Measurements from ENCODE around the gene SSTR3.

SSTR3 gene

DNA sequence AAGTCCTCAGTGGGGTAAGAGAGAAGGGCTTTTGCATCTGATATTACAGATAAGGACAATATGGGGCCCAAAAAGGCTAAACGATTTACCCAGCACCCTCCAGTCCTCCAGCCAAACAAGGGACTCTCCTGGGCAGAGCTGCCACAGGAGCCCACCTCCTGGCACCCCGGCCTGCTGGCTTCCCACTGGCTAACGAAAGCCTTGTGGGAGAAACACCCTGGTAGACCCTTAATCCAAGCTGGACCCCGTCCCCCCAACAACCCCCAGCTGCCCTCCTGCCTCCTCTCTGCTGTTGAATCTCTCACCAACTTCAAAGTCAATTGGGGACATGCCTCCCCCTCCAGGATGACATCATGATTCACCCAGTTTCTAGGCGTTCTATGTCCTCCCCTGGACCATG, 35.1 kb downstream of the SSTR3 start:
- TF ChIP-seq, protein P1, sequence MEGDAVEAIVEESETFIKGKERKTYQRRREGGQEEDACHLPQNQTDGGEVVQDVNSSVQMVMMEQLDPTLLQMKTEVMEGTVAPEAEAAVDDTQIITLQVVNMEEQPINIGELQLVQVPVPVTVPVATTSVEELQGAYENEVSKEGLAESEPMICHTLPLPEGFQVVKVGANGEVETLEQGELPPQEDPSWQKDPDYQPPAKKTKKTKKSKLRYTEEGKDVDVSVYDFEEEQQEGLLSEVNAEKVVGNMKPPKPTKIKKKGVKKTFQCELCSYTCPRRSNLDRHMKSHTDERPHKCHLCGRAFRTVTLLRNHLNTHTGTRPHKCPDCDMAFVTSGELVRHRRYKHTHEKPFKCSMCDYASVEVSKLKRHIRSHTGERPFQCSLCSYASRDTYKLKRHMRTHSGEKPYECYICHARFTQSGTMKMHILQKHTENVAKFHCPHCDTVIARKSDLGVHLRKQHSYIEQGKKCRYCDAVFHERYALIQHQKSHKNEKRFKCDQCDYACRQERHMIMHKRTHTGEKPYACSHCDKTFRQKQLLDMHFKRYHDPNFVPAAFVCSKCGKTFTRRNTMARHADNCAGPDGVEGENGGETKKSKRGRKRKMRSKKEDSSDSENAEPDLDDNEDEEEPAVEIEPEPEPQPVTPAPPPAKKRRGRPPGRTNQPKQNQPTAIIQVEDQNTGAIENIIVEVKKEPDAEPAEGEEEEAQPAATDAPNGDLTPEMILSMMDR (IDR thresholded peaks at IDR 0.05; ENCODE audit: low read length, missing control alignments): no peak
- H3K4me3 ChIP-seq (replicated peaks; ENCODE audit: low read depth, low read length): no peak overlapping the region
- DNase-seq (ENCODE audit: low read depth): no peak

DNA sequence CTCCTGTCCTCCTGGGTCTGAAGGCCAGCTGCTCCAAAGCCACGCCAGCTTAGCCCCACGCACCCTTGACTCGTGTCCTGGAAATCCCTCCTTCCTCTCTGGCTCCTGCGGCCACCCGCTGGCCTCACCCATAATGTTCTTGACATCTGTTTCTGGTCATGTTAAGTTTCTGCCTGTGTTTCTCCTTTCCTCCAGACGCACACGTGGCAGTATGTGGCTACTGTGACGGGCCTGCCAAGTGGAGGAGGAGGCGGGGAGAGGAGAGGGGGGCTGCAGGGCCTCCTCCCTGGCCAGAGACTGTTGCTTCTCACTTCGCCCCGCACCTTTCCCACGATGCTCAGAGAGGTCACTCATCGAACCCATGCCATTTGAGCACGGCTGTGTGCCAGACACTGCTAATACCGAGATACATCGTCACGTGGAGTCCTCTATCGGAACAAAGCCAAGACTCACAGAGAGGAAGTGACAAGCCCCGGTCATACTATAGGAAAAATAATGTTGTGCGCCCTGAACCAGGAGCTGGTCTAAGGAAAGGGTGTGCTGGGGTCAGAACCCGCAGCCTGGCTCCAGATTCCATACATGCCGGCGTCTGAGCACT, 35.7 kb downstream of the SSTR3 start:
- no peak overlapping the region for H3K4me3 ChIP-seq (replicated peaks; ENCODE audit: low read depth, low read length)
- peak; percentile 81 for DNase-seq (ENCODE audit: low read depth)
- TF ChIP-seq, protein P1 (IDR thresholded peaks at IDR 0.05; ENCODE audit: low read length, missing control alignments): no peak

DNA sequence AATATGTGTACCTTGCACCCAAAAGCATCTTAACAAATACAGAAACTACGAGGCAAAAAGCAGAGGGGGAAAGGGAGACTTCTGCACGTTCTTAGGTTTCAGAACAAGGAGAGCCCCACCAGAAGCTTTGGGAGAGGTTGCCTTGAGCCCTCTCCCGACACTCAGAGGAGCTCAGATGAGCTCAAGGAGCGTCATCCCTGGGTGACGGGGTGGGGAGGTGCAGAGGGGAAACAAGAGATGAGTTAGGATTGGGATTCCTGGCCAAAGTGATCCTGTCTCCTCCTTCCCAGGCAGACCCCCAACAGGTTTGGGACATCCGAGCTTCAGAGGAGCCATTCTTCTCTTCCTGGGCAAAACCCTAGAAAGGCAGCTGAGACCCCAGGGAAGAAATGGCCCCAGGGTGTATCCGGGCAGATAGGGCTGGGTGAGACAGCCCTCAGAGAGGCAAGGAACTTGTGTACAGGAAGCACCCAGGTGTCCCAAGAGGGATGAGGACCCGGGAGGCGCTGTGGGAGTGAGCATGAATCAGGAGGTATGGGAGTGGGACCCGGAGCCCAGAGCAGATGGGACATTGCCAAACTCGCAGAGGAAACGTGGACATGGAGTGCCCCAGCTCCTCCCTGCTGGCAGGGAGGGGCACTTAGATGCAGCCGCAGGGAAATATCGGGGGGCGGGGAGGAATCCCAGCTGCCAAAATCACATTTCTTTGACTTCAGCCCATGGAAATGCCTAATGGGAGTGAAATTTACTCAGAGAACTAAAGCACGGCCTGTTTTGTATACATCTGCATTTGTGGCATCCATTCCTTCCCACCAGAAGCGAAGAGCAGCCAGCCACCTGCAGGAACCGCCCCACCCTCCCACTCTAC, 36.6 kb downstream of the SSTR3 start:
- TF ChIP-seq, protein P1 (IDR thresholded peaks at IDR 0.05; ENCODE audit: low read length, missing control alignments): no peak
- no peak overlapping the region for H3K4me3 ChIP-seq (replicated peaks; ENCODE audit: low read depth, low read length)
- no peak for DNase-seq (ENCODE audit: low read depth)

DNA sequence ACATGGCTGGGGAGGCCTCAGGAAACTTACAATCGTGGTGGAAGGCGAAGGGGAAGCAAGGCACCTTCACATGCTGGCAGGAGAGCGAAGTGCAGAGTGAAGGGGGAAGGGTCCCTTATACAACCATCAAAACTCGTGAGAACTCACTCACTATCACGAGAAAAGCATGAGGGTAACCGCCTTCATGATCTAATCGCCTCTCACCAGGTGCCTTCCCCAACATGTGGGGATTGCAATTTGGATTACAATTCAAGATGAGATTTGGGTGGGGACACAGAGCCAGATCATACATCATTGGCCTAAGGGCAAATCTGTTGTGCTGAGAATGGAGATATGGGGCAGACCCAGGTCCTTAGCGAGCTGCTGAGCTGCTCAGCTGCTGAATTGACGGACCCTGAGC, 37.3 kb downstream of the SSTR3 start:
- TF ChIP-seq, protein P1 (IDR thresholded peaks at IDR 0.05; ENCODE audit: low read length, missing control alignments): no peak
- no peak for DNase-seq (ENCODE audit: low read depth)
- no peak overlapping the region for H3K4me3 ChIP-seq (replicated peaks; ENCODE audit: low read depth, low read length)

DNA sequence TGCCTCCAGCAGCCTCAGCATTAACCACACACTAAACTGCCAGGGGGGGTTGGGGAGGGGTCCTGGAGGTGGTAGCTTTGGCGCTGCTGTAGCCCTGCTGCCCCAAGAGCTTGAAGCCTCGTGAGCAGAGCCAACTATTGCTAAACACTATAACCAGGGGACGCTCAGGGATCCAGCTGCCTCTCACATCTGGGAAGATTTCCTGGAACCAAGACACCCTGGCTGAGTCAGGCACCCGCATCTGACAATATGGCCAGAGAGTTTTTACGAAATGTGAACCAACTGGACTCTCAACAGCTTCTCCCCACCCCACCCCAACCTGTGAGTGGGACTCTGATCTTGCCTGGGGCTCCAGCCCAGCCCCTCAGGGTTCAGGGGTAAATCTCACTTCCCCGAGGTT, 38.6 kb downstream of the SSTR3 start:
- no peak overlapping the region for H3K4me3 ChIP-seq (replicated peaks; ENCODE audit: low read depth, low read length)
- DNase-seq (ENCODE audit: low read depth): peak; percentile 77
- TF ChIP-seq, protein P1 (IDR thresholded peaks at IDR 0.05; ENCODE audit: low read length, missing control alignments): no peak

DNA sequence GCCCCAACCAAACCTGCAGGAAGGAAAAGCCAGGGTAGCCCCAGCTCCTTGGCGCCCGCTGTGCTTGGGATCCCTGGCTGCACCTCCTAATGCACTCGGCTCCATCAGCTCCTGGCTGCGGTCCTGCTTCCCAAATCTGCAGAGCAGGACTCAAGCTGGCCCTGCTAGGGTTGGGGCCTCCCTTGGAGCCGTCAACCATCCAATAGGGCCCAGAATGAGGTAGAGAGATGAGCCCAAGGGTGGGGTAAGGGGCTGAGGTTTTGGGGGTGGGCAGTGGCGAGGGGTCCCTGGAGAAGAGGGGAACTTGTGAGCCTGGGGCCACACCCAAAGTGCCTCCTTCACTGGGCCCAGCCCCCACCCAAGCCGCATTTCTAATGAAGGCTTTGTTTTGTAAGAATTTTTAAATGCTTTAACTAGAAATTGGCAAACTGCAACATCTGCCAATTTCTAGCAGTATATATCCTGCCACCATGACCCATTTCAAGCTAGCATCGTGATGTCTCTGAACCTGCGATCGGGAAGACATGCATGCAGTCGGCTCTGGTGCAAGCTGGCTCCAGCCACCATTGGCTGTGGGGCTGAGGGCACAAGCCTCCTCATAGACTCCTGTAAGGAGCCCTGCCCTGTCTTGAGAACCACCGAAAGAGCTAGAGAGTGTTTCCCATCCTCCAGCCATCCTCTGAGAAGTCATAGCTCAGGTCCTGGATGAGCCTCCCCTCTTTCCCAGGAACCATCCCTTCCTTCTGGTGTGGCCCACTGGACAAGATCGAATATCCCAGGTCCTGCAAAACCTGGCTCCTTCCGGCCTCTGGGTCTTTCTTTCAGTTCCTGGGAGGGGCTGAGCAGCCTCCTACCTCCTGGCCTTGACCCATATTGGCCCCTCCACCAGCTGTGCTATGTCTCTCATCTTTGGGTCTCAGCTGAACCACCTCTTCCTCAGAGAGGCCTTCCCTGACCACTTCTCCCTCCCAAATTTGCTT, 39.7 kb downstream of the SSTR3 start:
- TF ChIP-seq, protein P1 (IDR thresholded peaks at IDR 0.05; ENCODE audit: low read length, missing control alignments): no peak
- no peak for DNase-seq (ENCODE audit: low read depth)
- no peak overlapping the region for H3K4me3 ChIP-seq (replicated peaks; ENCODE audit: low read depth, low read length)
